Trophoblast cell (in vitro differentiated cells and primary cell): ENCODE data around the gene COX7A2L.
"Not testable (repeated sequence)": the region's sequence is repeated elsewhere in the genome, so short reads cannot be mapped to it uniquely, and the experiment has no call there.

Experiments
- DNase-seq, 2 donors: peaks; one replicate each; pipeline ENCODE4 v3.0.0-alpha.2; 2016
- H2AFZ ChIP-seq: 2 replicates; pipeline ENCODE4 v1.6.1; 2013; ENCODE audit warnings: low read length, moderate library complexity, mild to moderate bottlenecking; ENCODE audit not compliant: insufficient read depth, poor library complexity
- H2AK5ac ChIP-seq: 2 replicates; pipeline ENCODE4 v1.6.1; 2013; ENCODE audit warnings: mild to moderate bottlenecking, low read length
- H2BK120ac ChIP-seq: 2 replicates; pipeline ENCODE4 v1.6.1; 2013; ENCODE audit warnings: low read length, mild to moderate bottlenecking, moderate library complexity; ENCODE audit not compliant: insufficient read depth, poor library complexity
- H2BK12ac ChIP-seq: 2 replicates; pipeline ENCODE4 v1.6.1; 2013; ENCODE audit warnings: mild to moderate bottlenecking, low read length, moderate library complexity
- H2BK5ac ChIP-seq: 2 replicates; pipeline ENCODE4 v1.6.1; 2013; ENCODE audit warnings: low read length, low read depth, moderate library complexity, mild to moderate bottlenecking; ENCODE audit not compliant: poor library complexity
- H3K14ac ChIP-seq: 2 replicates; pipeline ENCODE4 v1.6.1; 2013; ENCODE audit warnings: mild to moderate bottlenecking, low read length
- H3K18ac ChIP-seq: 2 replicates; pipeline ENCODE4 v1.6.1; 2013; ENCODE audit warnings: mild to moderate bottlenecking, low read length
- H3K23ac ChIP-seq: 2 replicates; pipeline ENCODE4 v1.6.1; 2013; ENCODE audit warnings: low read length
- H3K27ac ChIP-seq: 2 replicates; pipeline ENCODE4 v1.5.1; 2013; ENCODE audit warnings: low read depth, mild to moderate bottlenecking, inconsistent platforms, low read length, moderate library complexity
- H3K27me3 ChIP-seq: 2 replicates; pipeline ENCODE4 v1.6.1; 2013; ENCODE audit warnings: inconsistent platforms, mild to moderate bottlenecking, low read length, moderate library complexity; ENCODE audit not compliant: insufficient read depth
- H3K36me3 ChIP-seq, 2 experiments: 1 replicate in 1 of 2; 2 replicates in 1 of 2; pipeline ENCODE4 v1.6.1; 2013; ENCODE audit warnings: low read length in 2 of 2, mild to moderate bottlenecking in 2 of 2, moderate library complexity in 1 of 2; ENCODE audit not compliant: insufficient read depth in 2 of 2, control insufficient read depth in 1 of 2
- H3K4ac ChIP-seq: 2 replicates; pipeline ENCODE4 v1.6.1; 2013; ENCODE audit warnings: low read depth, mild to moderate bottlenecking, low read length, moderate library complexity
- H3K4me1 ChIP-seq, 2 experiments: 1 replicate in 1 of 2; 2 replicates in 1 of 2; pipeline ENCODE4 v1.6.1; 2013; ENCODE audit warnings: low read length in 2 of 2, mild to moderate bottlenecking in 2 of 2, moderate library complexity in 1 of 2; ENCODE audit not compliant: insufficient read depth in 2 of 2, control insufficient read depth in 1 of 2
- H3K4me2 ChIP-seq: 2 replicates; pipeline ENCODE4 v1.6.1; 2013; ENCODE audit warnings: inconsistent platforms, mild to moderate bottlenecking, low read length, moderate library complexity
- H3K4me3 ChIP-seq: 2 replicates; pipeline ENCODE4 v1.5.1; 2013; ENCODE audit warnings: mild to moderate bottlenecking, low read depth, low read length, inconsistent platforms
- H3K79me1 ChIP-seq: one replicate; pipeline ENCODE4 v1.6.1; 2013; ENCODE audit warnings: low read length
- H3K79me2 ChIP-seq: 2 replicates; pipeline ENCODE4 v1.6.1; 2013; ENCODE audit warnings: low read length, mild to moderate bottlenecking; ENCODE audit not compliant: control insufficient read depth, insufficient read depth, poor library complexity
- H3K9ac ChIP-seq: 2 replicates; pipeline ENCODE4 v1.6.1; 2013; ENCODE audit warnings: mild to moderate bottlenecking, low read length
- H3K9me3 ChIP-seq: 2 replicates; pipeline ENCODE4 v1.6.1; 2013; ENCODE audit warnings: low read depth, mild to moderate bottlenecking, control low read depth, inconsistent platforms, low read length; ENCODE audit not compliant: insufficient read depth
- H4K12ac ChIP-seq: 2 replicates; pipeline ENCODE4 v1.6.1; 2013; ENCODE audit warnings: low read depth, mild to moderate bottlenecking, low read length, moderate library complexity
- H4K8ac ChIP-seq: 2 replicates; pipeline ENCODE4 v1.6.1; 2013; ENCODE audit warnings: low read depth, mild to moderate bottlenecking, low read length, moderate library complexity
- H4K91ac ChIP-seq: one replicate; pipeline ENCODE4 v1.6.1; 2013; ENCODE audit warnings: low read depth, mild to moderate bottlenecking, low read length, moderate library complexity
- WGBS: extraction: QIAGEN DNeasy Blood & Tissue Kit; methylation state at CpG from one replicate; pipeline ENCODE4 v1.1.7; 2013; ENCODE audit warnings: missing lambda C conversion rate; ENCODE audit not compliant: insufficient read length, insufficient coverage; ENCODE audit errors: extremely low coverage; 5-methylcytosine and 5-hydroxymethylcytosine counted together

COX7A2L gene

GRCh38 chr2:42336361-42336965 lies 24.6 kb downstream of the COX7A2L start:
- H3K23ac ChIP-seq, result no peak overlapping the region
- peaks cover 4% of the 10 kb centered on the region for H3K79me2 ChIP-seq
- no peak overlapping the region for H3K9ac ChIP-seq
- no peak overlapping the region for H3K4me3 ChIP-seq
- H4K12ac ChIP-seq, result no peak overlapping the region
- H2AK5ac ChIP-seq, result no peak overlapping the region
- no peak overlapping the region for H2BK5ac ChIP-seq
- H2AFZ ChIP-seq, result no peak overlapping the region
- H3K4me2 ChIP-seq, result no peak overlapping the region
- no peak overlapping the region for H2BK120ac ChIP-seq
- no peak for DNase-seq
- no peak overlapping the region for H4K8ac ChIP-seq
- no peak overlapping the region for H3K4ac ChIP-seq
- H3K36me3 ChIP-seq, result peaks cover 28 to 54% of the 10 kb centered on the region in 2 experiments
- WGBS, result no CpG with 5 or more reads among the region's 9 CpGs
- H3K27ac ChIP-seq, result no peak overlapping the region
- no peak overlapping the region for H4K91ac ChIP-seq
- no peak overlapping the region for H3K18ac ChIP-seq
- peaks cover 7 to 10% of the 10 kb centered on the region in 2 experiments for H3K4me1 ChIP-seq
- no peak overlapping the region for H3K14ac ChIP-seq
- no peaks in the 10 kb centered on the region for H3K9me3 ChIP-seq
- peaks cover 5% of the 10 kb centered on the region for H3K79me1 ChIP-seq
- H3K27me3 ChIP-seq, result no peaks in the 10 kb centered on the region
- no peak overlapping the region for H2BK12ac ChIP-seq

- Histone ChIP-seq H3K79me2 (peaks cover 3% of the 10 kb centered on the region), H2BK5ac (no peak overlapping the region)
These were observed 25.4 kb downstream of the COX7A2L start for GRCh38 chr2:42335514-42336104.

GRCh38 chr2:42334865-42335264 lies 26.2 kb downstream of the COX7A2L start:
- H3K4me3 ChIP-seq, H4K8ac ChIP-seq, H2BK12ac ChIP-seq, H3K23ac ChIP-seq, H3K4me2 ChIP-seq, H3K27me3 ChIP-seq, H2AK5ac ChIP-seq, H3K79me1 ChIP-seq, H4K12ac ChIP-seq, H3K79me2 ChIP-seq, H3K4ac ChIP-seq, H3K4me1 ChIP-seq, H2BK120ac ChIP-seq, H4K91ac ChIP-seq, H3K9ac ChIP-seq, H3K14ac ChIP-seq, DNase-seq, H2BK5ac ChIP-seq, H3K27ac ChIP-seq, H3K18ac ChIP-seq, H2AFZ ChIP-seq, H3K9me3 ChIP-seq: not testable (repeated sequence)
- no CpG with 5 or more reads among the region's 6 CpGs for WGBS
- H3K36me3 ChIP-seq, result peaks cover 23 to 44% of the 10 kb centered on the region in 2 experiments

More at GRCh38 chr2:42335514-42336104, 25.4 kb downstream of the COX7A2L start:
- Histone ChIP-seq H3K36me3 (peaks cover 24 to 48% of the 10 kb centered on the region in 2 experiments), H3K4me1 (peaks cover 2 to 4% of the 10 kb centered on the region in 2 experiments), H3K23ac (no peak overlapping the region), H2BK120ac (no peak overlapping the region), H3K27ac (no peak overlapping the region), H3K79me1 (no peaks in the 10 kb centered on the region), H4K8ac (no peak overlapping the region), H3K9ac (no peak overlapping the region), H3K18ac (no peak overlapping the region), H3K4me3 (no peak overlapping the region), H2AFZ (no peak overlapping the region), H4K91ac (no peak overlapping the region), H2BK12ac (no peak overlapping the region), H3K27me3 (no peaks in the 10 kb centered on the region), H3K4me2 (no peak overlapping the region), H3K14ac (no peak overlapping the region), H2AK5ac (no peak overlapping the region), H4K12ac (no peak overlapping the region), H3K9me3 (no peaks in the 10 kb centered on the region), H3K4ac (no peak overlapping the region)
- no peak for DNase-seq
- no CpG with 5 or more reads among the region's 10 CpGs for WGBS

GRCh38 chr2:42334220-42334619 lies 26.8 kb downstream of the COX7A2L start:
- DNase-seq, result no peak
- Histone ChIP-seq H4K91ac (no peak overlapping the region), H3K4me2 (no peak overlapping the region), H3K79me1 (no peaks in the 10 kb centered on the region), H4K8ac (no peak overlapping the region), H3K36me3 (peaks cover 22 to 43% of the 10 kb centered on the region in 2 experiments), H3K18ac (no peak overlapping the region), H3K27me3 (no peaks in the 10 kb centered on the region), H3K9me3 (peaks cover 1% of the 10 kb centered on the region), H4K12ac (no peak overlapping the region), H3K4me3 (no peak overlapping the region), H3K4ac (no peak overlapping the region), H3K23ac (no peak overlapping the region), H3K9ac (no peak overlapping the region), H2BK5ac (no peak overlapping the region), H3K4me1 (no peaks in the 10 kb centered on the region), H2AFZ (no peak overlapping the region), H2BK120ac (no peak overlapping the region), H3K79me2 (no peaks in the 10 kb centered on the region), H2BK12ac (no peak overlapping the region), H3K14ac (no peak overlapping the region), H3K27ac (no peak overlapping the region), H2AK5ac (no peak overlapping the region)
- no CpG with 5 or more reads among the region's 3 CpGs for WGBS
